B cell (primary cell): ENCODE measurements around the gene FBXO42. TPM values are rescaled to one million over a fixed set of nuclear protein-coding genes. Genes with fewer than 3 reads are reported as not detected.
"Not testable (repeated sequence)": the region's sequence is repeated elsewhere in the genome, so short reads cannot be mapped to it uniquely, and the experiment has no call there.

Source experiments
- ATAC-seq: fragments of 200-7000 bp; cut with Tn5 transposase; one replicate; pipeline ENCODE4 v1.10.0; 2021; ENCODE audit warnings: low read depth, mild to moderate bottlenecking, moderate number of reproducible peaks, moderate library complexity
- CTCF ChIA-PET: fragments of 350-600 bp; sonication (Branson Sonifier 250); formaldehyde crosslinking; loops from one replicate; lab custom pipeline; 2021; ENCODE audit warnings: antibody characterized with exemption, inconsistent platforms; lab: Charles Lee
- POLR2A ChIA-PET: fragments of 350-600 bp; sonication (Branson Sonifier 250); formaldehyde crosslinking; loops from one replicate; lab custom pipeline; 2021; ENCODE audit warnings: antibody characterized with exemption; lab: Charles Lee
- DNase-seq: peaks from one replicate; pipeline ENCODE4 v3.0.0; 2013
- H2AFZ ChIP-seq: 2 replicates; pipeline ENCODE4 v1.6.1; 2012; ENCODE audit warnings: mild to moderate bottlenecking, low read depth, low read length; ENCODE audit not compliant: insufficient read depth, poor library complexity, severe bottlenecking
- H3K27ac ChIP-seq, 2 donors: 1 replicate in 1 of 2; 2 replicates in 1 of 2; pipeline ENCODE4 v1.5.1; 2012 to 2013; ENCODE audit warnings: low read length in 2 of 2, mild to moderate bottlenecking in 2 of 2, moderate library complexity in 1 of 2
- H3K27me3 ChIP-seq, 4 experiments: fragments of 200-600 bp in 1 of 4; sonication (generic) in 1 of 4; replicated peaks in 1 of 4; 1 replicate in 2 of 4; 2 replicates in 2 of 4; pipeline versions ENCODE4 v1.6.1 to v1.7.0; 2013 to 2016; ENCODE audit warnings: low read length in 3 of 4, mild to moderate bottlenecking in 2 of 4, mixed read lengths in 1 of 4, moderate library complexity in 1 of 4; ENCODE audit not compliant: insufficient read depth in 4 of 4, control insufficient read depth in 3 of 4; ENCODE audit errors: control extremely low read depth in 1 of 4
- H3K36me3 ChIP-seq, 2 experiments: replicated peaks in 1 of 2; 1 replicate in 1 of 2; 2 replicates in 1 of 2; pipeline versions ENCODE4 v1.6.1 to v1.7.1; 2013; ENCODE audit warnings: low read length in 1 of 2; ENCODE audit not compliant: insufficient read depth in 2 of 2, control insufficient read depth in 1 of 2; ENCODE audit errors: control extremely low read depth in 1 of 2, extremely low read depth in 1 of 2
- H3K4me1 ChIP-seq, 2 donors: fragments of 200-600 bp in 1 of 2; sonication (generic) in 1 of 2; 1 replicate in 1 of 2; 2 replicates in 1 of 2; pipeline versions ENCODE4 v1.5.1 to v1.6.1; 2013 to 2017; ENCODE audit warnings: low read length in 2 of 2; ENCODE audit not compliant: control insufficient read depth in 2 of 2, insufficient read depth in 2 of 2
- H3K4me2 ChIP-seq: replicated peaks from 2 replicates; pipeline ENCODE3; 2012; ENCODE audit warnings: mild to moderate bottlenecking, low read depth, low read length; ENCODE audit not compliant: poor library complexity, severe bottlenecking
- H3K4me3 ChIP-seq, 5 experiments: fragments of 200-600 bp in 1 of 5; sonication (generic) in 1 of 5; 1 replicate in 3 of 5; 2 replicates in 2 of 5; pipeline versions ENCODE4 v1.5.1 to v1.7.0; 2011 to 2016; ENCODE audit warnings: low read length in 4 of 5, mild to moderate bottlenecking in 4 of 5, low read depth in 2 of 5, control low read depth in 1 of 5, moderate library complexity in 1 of 5; ENCODE audit not compliant: insufficient read depth in 1 of 5; ENCODE audit errors: control extremely low read depth in 1 of 5, extremely low read depth in 1 of 5
- H3K79me2 ChIP-seq: fragments of 200-600 bp; sonication (generic); one replicate; pipeline ENCODE4 v1.6.0; 2016; ENCODE audit warnings: low read length; ENCODE audit not compliant: control insufficient read depth, insufficient read depth
- H3K9ac ChIP-seq: fragments of 200-600 bp; sonication (generic); 2 replicates; pipeline ENCODE4 v1.6.1; 2017; ENCODE audit warnings: mild to moderate bottlenecking, low read length, moderate library complexity
- H3K9me3 ChIP-seq, 3 donors: one replicate each; pipeline versions ENCODE4 v1.6.1 to v1.7.1; 2013; ENCODE audit warnings: low read length in 2 of 3; ENCODE audit not compliant: control insufficient read depth in 2 of 3, insufficient read depth in 1 of 3; ENCODE audit errors: control extremely low read depth in 1 of 3
- H4K20me1 ChIP-seq: 2 replicates; pipeline ENCODE4 v1.6.0; 2012; ENCODE audit warnings: mild to moderate bottlenecking, low read length; ENCODE audit not compliant: insufficient read depth, control insufficient read depth, poor library complexity, severe bottlenecking
- H3K27ac Mint-ChIP-seq: one replicate; pipeline ENCODE4 v1.8.0; 2021; ENCODE audit warnings: mixed read lengths
- H3K27me3 Mint-ChIP-seq: one replicate; pipeline ENCODE4 v1.8.0; 2021; ENCODE audit warnings: mixed read lengths
- H3K4me1 Mint-ChIP-seq: one replicate; pipeline ENCODE4 v1.8.0; 2021; ENCODE audit warnings: mixed read lengths
- H3K4me3 Mint-ChIP-seq: one replicate; pipeline ENCODE4 v1.8.0; 2021; ENCODE audit warnings: mixed read lengths
- H3K9me3 Mint-ChIP-seq: one replicate; pipeline ENCODE4 v1.8.0; 2022; ENCODE audit warnings: mixed read lengths; ENCODE audit not compliant: insufficient read depth
- EZH2 ChIP-seq: IDR thresholded peaks from 2 replicates; pipeline ENCODE4 v1.6.1; 2012; ENCODE audit warnings: borderline replicate concordance, low read depth, mild to moderate bottlenecking, moderate library complexity, low read length; ENCODE audit not compliant: insufficient read depth, poor library complexity, severe bottlenecking
- WGBS: methylation state at CpG from one replicate; pipeline ENCODE4 v1.1.5; 2013; ENCODE audit warnings: missing lambda C conversion rate; ENCODE audit not compliant: insufficient coverage; 5-methylcytosine and 5-hydroxymethylcytosine counted together
- intact Hi-C: fragments of 100-400 bp; cut with micrococcal nuclease; formaldehyde crosslinking; loops from one replicate; pipeline ENCODE4 v1.10.0; 2022
- polyA plus RNA-seq: library from polyadenylated mRNA; depleted of rRNA; stranded (reverse); fragments of >200 nt; gene quantifications from 2 replicates; pipeline ENCODE4 v1.2.3, GENCODE V29; 2012
- total RNA-seq, 2 donors: library from RNA; stranded (reverse); fragments of 120-200 nt in 1 of 2; gene quantifications; 1 replicate in 1 of 2; 2 replicates in 1 of 2; pipeline versions ENCODE4 v1.2.3 to v1.2.4, GENCODE V29; 2013 to 2022
- TF ChIP-seq, protein P1 (sequence below): fragments of 200-600 bp; IDR thresholded peaks from one replicate; pipeline ENCODE4 v1.8.0; 2022; ENCODE audit warnings: antibody characterized with exemption, mild to moderate bottlenecking

FBXO42 gene
- total and polyA plus RNA-seq, 2 donors (not counting 1 experiment from before 2014, with no cell fraction given), result 17.2 to 33.1 TPM

DNA sequence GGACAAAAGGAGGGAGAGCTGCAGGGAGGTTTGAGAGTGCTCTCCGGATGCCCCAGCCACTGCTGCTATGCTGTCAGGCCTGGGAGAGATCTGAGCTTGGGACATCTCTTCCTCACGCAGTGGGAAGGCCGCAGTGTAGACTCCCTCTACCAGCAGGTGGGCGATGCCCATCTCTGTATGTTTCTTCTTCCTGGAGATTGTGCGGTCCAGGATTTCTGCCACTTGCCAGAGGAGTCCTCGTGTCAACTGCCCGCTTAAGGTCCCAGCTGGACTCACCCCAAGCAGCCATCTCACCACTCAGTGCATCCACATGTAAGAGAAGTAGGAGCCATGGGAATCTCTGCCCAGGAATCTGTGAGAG lies 126.2 kb downstream of the FBXO42 start:
- intact Hi-C loops, result no loop called here

DNA sequence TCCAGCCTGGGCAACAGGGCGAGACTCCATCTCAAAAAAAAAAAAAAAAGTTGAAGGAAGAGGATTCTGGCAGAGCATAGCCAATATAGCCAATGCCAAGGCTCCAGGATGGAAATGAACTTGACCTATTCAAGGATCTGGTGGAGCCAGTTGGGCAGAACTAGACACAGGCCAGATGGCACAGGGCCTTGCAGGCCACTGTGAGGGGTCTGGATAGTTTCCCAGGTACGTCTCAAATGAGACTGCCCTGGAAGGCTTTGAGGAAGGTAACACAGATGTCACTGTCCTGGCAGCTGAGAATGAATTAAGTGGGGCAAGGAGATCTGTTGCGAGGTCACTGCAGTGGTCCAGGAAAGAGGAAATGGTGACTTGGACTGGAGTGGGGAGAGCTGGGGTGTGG lies 127.8 kb downstream of the FBXO42 start:
- TF ChIP-seq, protein P1, sequence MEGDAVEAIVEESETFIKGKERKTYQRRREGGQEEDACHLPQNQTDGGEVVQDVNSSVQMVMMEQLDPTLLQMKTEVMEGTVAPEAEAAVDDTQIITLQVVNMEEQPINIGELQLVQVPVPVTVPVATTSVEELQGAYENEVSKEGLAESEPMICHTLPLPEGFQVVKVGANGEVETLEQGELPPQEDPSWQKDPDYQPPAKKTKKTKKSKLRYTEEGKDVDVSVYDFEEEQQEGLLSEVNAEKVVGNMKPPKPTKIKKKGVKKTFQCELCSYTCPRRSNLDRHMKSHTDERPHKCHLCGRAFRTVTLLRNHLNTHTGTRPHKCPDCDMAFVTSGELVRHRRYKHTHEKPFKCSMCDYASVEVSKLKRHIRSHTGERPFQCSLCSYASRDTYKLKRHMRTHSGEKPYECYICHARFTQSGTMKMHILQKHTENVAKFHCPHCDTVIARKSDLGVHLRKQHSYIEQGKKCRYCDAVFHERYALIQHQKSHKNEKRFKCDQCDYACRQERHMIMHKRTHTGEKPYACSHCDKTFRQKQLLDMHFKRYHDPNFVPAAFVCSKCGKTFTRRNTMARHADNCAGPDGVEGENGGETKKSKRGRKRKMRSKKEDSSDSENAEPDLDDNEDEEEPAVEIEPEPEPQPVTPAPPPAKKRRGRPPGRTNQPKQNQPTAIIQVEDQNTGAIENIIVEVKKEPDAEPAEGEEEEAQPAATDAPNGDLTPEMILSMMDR, result no peak
- TF ChIP-seq EZH2, result no peak
- Mint-ChIP-seq H3K27me3 (peaks cover 34% of the 10 kb centered on the region), H3K27ac (no peak overlapping the region), H3K9me3 (no peaks in the 10 kb centered on the region), H3K4me3 (no peak overlapping the region), H3K4me1 (peaks cover 8% of the 10 kb centered on the region)
- Histone ChIP-seq H3K4me3 (no peak overlapping the region), H3K27ac (no peak overlapping the region), H3K4me1 (peaks cover 16 to 18% of the 10 kb centered on the region in 2 donors), H2AFZ (no peak overlapping the region), H3K4me2 (no peak overlapping the region), H3K79me2 (no peaks in the 10 kb centered on the region), H4K20me1 (no peaks in the 10 kb centered on the region), H3K9ac (no peak overlapping the region), H3K9me3 (peaks cover 0 to 24% (median 0%) of the 10 kb centered on the region in 3 donors), H3K36me3 (no peaks in the 10 kb centered on the region), H3K27me3 (peaks cover 0 to 39% (median 20%) of the 10 kb centered on the region in 4 experiments)
- POLR2A ChIA-PET, result no interaction called here
- no peak for DNase-seq
- WGBS, result 86% methylated on average over 3 of the region's 3 CpGs
- intact Hi-C loops, result no loop called here
- CTCF ChIA-PET, result no interaction called here
- ATAC-seq, result no peak

More for the DNA sequence above, 126.2 kb downstream of the FBXO42 start:
- Histone ChIP-seq H3K4me1 (peaks cover 16 to 18% of the 10 kb centered on the region in 2 donors), H2AFZ (no peak overlapping the region), H3K27ac (no peak overlapping the region), H3K27me3 (peaks cover 0 to 48% (median 20%) of the 10 kb centered on the region in 4 experiments), H3K9ac (no peak overlapping the region), H3K4me3 (no peak overlapping the region), H3K36me3 (peaks cover 0 to 4% of the 10 kb centered on the region in 2 experiments), H4K20me1 (no peaks in the 10 kb centered on the region), H3K79me2 (no peaks in the 10 kb centered on the region), H3K9me3 (peaks cover 0 to 24% (median 0%) of the 10 kb centered on the region in 3 donors), H3K4me2 (no peak overlapping the region)
- ChIA-PET CTCF (no interaction called here), POLR2A (interaction anchor here (0.6 kb wide), 2 partner anchors 62 to 211 kb away, joined by 3 to 4 read pairs; no protein-coding TSS in a partner anchor)
- H3K4me3 Mint-ChIP-seq, result no peak overlapping the region
- TF ChIP-seq EZH2, result no peak
- TF ChIP-seq, protein P1, result no peak
- ATAC-seq (no peak), DNase-seq (no peak)
- no peaks in the 10 kb centered on the region for H3K9me3 Mint-ChIP-seq
- peaks cover 6% of the 10 kb centered on the region for H3K4me1 Mint-ChIP-seq
- peaks cover 34% of the 10 kb centered on the region for H3K27me3 Mint-ChIP-seq
- 100% methylated on average over 7 of the region's 7 CpGs for WGBS
- no peak overlapping the region for H3K27ac Mint-ChIP-seq

DNA sequence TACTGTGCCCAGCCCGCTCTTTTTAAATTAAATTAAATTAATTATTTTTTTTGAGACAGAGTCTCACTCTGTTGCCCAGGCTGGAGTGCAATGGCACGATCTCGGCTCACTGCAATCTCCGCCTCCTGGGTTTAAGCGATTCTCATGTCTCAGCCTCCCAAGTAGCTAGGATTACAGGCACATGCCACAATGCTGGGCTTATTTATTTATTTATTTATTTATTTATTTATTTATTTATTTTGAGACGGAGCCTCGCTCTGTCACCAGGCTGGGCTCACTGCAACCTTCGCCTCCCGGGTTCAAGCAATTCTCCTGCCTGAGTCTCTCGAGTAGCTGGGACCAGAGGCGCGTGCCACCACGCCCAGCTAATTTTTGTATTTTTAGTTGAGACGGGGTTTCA lies 129.6 kb downstream of the FBXO42 start:
- H3K4me3 Mint-ChIP-seq, POLR2A ChIA-PET, H3K79me2 ChIP-seq, DNase-seq, intact Hi-C loops, H3K9me3 Mint-ChIP-seq, H2AFZ ChIP-seq, H3K4me1 Mint-ChIP-seq, H3K27ac Mint-ChIP-seq, H3K27ac ChIP-seq, H3K4me3 ChIP-seq, H3K36me3 ChIP-seq, ATAC-seq, H3K4me2 ChIP-seq, H4K20me1 ChIP-seq, H3K9ac ChIP-seq: not testable (repeated sequence)
- peaks cover 0 to 19% (median 0%) of the 10 kb centered on the region in 3 donors for H3K9me3 ChIP-seq
- H3K27me3 Mint-ChIP-seq, result peaks cover 22% of the 10 kb centered on the region
- peaks cover 0 to 27% (median 15%) of the 10 kb centered on the region in 4 experiments for H3K27me3 ChIP-seq
- CTCF ChIA-PET, result interaction anchor here (0.7 to 1.2 kb wide), 2 partner anchors 36 to 142 kb away, joined by 3 to 4 read pairs; no protein-coding TSS in a partner anchor
- WGBS, result 88% methylated on average over 9 of the region's 14 CpGs
- H3K4me1 ChIP-seq, result peaks cover 8 to 11% of the 10 kb centered on the region in 2 donors
